Natural killer cell (primary cell): ENCODE results near the gene ERC1. TPM values are rescaled to one million over a fixed set of nuclear protein-coding genes. Genes with fewer than 3 reads are reported as not detected.

ENCODE experiments used
- ATAC-seq, 3 donors: fragments of 150-1000 bp in 2 of 3; fragments of 200-7000 bp in 1 of 3; cut with Tn5 transposase; 1 replicate in 1 of 3; 2 replicates in 2 of 3; pipeline ENCODE4 v1.10.0; 2021; ENCODE audit warnings: mild to moderate bottlenecking in 2 of 3, moderate library complexity in 2 of 3
- DNase-seq, 2 donors: peaks; one replicate each; pipeline versions ENCODE4 v3.0.0 to v3.0.0-alpha.2; 2013 to 2021; ENCODE audit warnings: mixed read lengths in 1 of 2
- H3K27ac ChIP-seq: one replicate; pipeline ENCODE4 v1.5.1; 2013; ENCODE audit warnings: mild to moderate bottlenecking, low read length
- H3K27me3 ChIP-seq: one replicate; pipeline ENCODE4 v1.6.1; 2013; ENCODE audit warnings: low read length; ENCODE audit not compliant: control insufficient read depth, insufficient read depth
- H3K36me3 ChIP-seq: one replicate; pipeline ENCODE4 v1.6.1; 2013; ENCODE audit warnings: low read length; ENCODE audit not compliant: control insufficient read depth, insufficient read depth
- H3K4me1 ChIP-seq: one replicate; pipeline ENCODE4 v1.6.1; 2013; ENCODE audit warnings: low read length; ENCODE audit not compliant: control insufficient read depth, insufficient read depth
- H3K4me3 ChIP-seq: one replicate; pipeline ENCODE4 v1.5.1; 2013; ENCODE audit warnings: low read length
- H3K9me3 ChIP-seq: one replicate; pipeline ENCODE4 v1.6.1; 2013; ENCODE audit warnings: low read length; ENCODE audit not compliant: control insufficient read depth, insufficient read depth
- H3K27ac Mint-ChIP-seq, 2 donors: one replicate each; pipeline ENCODE4 v1.8.0; 2022; ENCODE audit warnings: mild to moderate bottlenecking in 2 of 2, mixed read lengths in 2 of 2, moderate library complexity in 1 of 2
- H3K27me3 Mint-ChIP-seq, 2 donors: one replicate each; pipeline ENCODE4 v1.8.0; 2022; ENCODE audit warnings: low read depth in 2 of 2, mixed read lengths in 2 of 2
- H3K36me3 Mint-ChIP-seq: one replicate; pipeline ENCODE4 v1.8.0; 2022; ENCODE audit warnings: mixed read lengths
- H3K4me1 Mint-ChIP-seq, 2 donors: one replicate each; pipeline ENCODE4 v1.8.0; 2022; ENCODE audit warnings: mixed read lengths in 2 of 2
- H3K4me3 Mint-ChIP-seq: one replicate; pipeline ENCODE4 v1.8.0; 2022; ENCODE audit warnings: mild to moderate bottlenecking, moderate library complexity, mixed read lengths
- H3K9me3 Mint-ChIP-seq, 2 donors: one replicate each; pipeline ENCODE4 v1.8.0; 2022; ENCODE audit warnings: mixed read lengths in 2 of 2
- CTCF ChIP-seq: fragments of 200-600 bp; IDR thresholded peaks from one replicate; pipeline ENCODE4 v1.8.0; 2022; ENCODE audit warnings: antibody characterized with exemption
- WGBS: methylation state at CpG from one replicate; pipeline ENCODE4 v1.1.7; 2013; ENCODE audit warnings: missing lambda C conversion rate; ENCODE audit not compliant: insufficient coverage; 5-methylcytosine and 5-hydroxymethylcytosine counted together
- intact Hi-C: fragments of 100-400 bp; cut with micrococcal nuclease; formaldehyde crosslinking; loops from one replicate; pipeline ENCODE4 v1.14.2; 2022
- total RNA-seq, 4 donors: library from RNA; stranded (reverse); fragments of 120-200 nt in 1 of 4; gene quantifications; one replicate each; pipeline versions ENCODE4 v1.2.3 to v1.2.4, GENCODE V29; 2013 to 2022

ERC1 gene
- total RNA-seq, 3 donors from 2014 or later (not counting 1 experiment from before 2014, with no cell fraction given): 43.5 to 54.0 (median 44.9) TPM

DNA sequence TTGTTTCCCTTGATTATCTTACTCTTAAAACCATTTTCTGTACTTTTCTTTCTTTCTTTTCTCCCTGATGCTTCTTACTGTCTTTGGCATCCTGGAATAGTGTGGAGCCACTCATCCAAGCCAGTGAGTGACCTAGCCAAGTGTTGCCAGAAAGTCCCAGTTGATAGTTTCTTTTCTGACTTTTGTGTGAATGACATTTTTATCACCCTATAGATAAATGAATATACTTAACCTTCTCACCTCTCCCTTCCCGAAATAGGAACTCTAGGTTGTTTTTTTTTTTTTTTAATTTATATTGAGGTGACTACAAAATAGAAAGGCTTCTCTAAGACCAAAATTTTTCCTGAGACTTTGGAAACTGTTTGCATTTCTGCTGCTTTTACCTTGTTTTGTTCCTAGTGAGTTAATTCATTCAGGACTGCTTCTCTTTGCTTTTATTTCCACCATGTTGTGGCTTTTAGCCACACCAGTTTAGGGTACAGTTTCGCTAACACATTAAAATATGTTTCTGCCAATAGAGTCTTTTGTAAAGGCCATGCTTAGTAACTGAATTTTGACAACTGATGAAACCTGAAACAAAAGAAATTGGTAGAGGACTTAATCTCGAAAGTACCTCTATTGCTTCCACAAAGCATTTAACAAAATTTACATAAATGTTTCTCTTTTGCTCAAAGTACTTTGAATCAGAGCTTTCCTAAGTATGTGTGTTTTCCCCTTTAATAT lies 194.6 kb downstream of the ERC1 start:
- ATAC-seq (no peak), DNase-seq (no peak)
- Histone ChIP-seq H3K36me3 (peaks cover 15% of the 10 kb centered on the region), H3K4me3 (no peak overlapping the region), H3K4me1 (no peaks in the 10 kb centered on the region), H3K9me3 (no peaks in the 10 kb centered on the region), H3K27ac (no peak overlapping the region), H3K27me3 (no peaks in the 10 kb centered on the region)
- H3K4me3 Mint-ChIP-seq: no peak overlapping the region
- intact Hi-C loops: no loop called here
- no peaks in the 10 kb centered on the region for H3K9me3 Mint-ChIP-seq
- no peaks in the 10 kb centered on the region for H3K4me1 Mint-ChIP-seq
- H3K27ac Mint-ChIP-seq: no peak overlapping the region
- H3K27me3 Mint-ChIP-seq: no peaks in the 10 kb centered on the region
- no peak for TF ChIP-seq CTCF
- 81% methylated on average over 2 of the region's 3 CpGs for WGBS
- H3K36me3 Mint-ChIP-seq: no peaks in the 10 kb centered on the region

DNA sequence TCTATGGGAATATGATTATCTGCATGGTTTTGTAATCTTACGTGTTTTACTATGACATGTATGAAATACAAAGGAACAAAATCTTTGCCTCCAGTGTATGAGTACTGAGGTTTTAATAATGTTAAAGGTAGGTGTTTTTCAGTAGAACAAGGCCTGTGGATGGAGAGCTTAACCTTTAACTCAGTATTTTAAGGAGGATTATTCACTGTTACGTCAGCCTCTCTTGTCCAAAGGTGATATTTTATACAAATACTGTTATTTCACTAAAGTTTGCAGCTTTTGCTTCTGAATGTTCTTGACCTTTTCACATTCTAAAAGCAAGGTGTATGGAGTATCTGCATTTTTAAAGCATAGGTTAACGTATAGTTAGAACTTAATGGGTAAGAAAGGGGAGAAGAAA lies 195.3 kb downstream of the ERC1 start:
- no peak for TF ChIP-seq CTCF

GRCh38 chr12:1188016-1188415 lies 197.0 kb downstream of the ERC1 start:
- no peak for TF ChIP-seq CTCF
- no peak overlapping the region for H3K4me3 ChIP-seq
- no peaks in the 10 kb centered on the region for H3K36me3 Mint-ChIP-seq
- H3K27me3 Mint-ChIP-seq: no peaks in the 10 kb centered on the region
- H3K27ac Mint-ChIP-seq: no peak overlapping the region
- no peak overlapping the region for H3K4me3 Mint-ChIP-seq
- 96% methylated on average over 4 of the region's 4 CpGs for WGBS
- no peak overlapping the region for H3K27ac ChIP-seq
- no peaks in the 10 kb centered on the region for H3K9me3 Mint-ChIP-seq
- no peak for DNase-seq
- H3K9me3 ChIP-seq: no peaks in the 10 kb centered on the region
- ATAC-seq: no peak
- H3K4me1 Mint-ChIP-seq: no peaks in the 10 kb centered on the region
- H3K4me1 ChIP-seq: no peaks in the 10 kb centered on the region
- no peaks in the 10 kb centered on the region for H3K27me3 ChIP-seq
- intact Hi-C loops: no loop called here
- H3K36me3 ChIP-seq: peaks cover 17% of the 10 kb centered on the region

More for the DNA sequence above, 195.3 kb downstream of the ERC1 start:
- H3K27me3 Mint-ChIP-seq: no peaks in the 10 kb centered on the region
- H3K4me3 Mint-ChIP-seq: no peak overlapping the region
- H3K9me3 Mint-ChIP-seq: no peaks in the 10 kb centered on the region
- peaks cover 15% of the 10 kb centered on the region for H3K36me3 ChIP-seq
- ATAC-seq (no peak), DNase-seq (no peak)
- no peak overlapping the region for H3K27ac Mint-ChIP-seq
- no peaks in the 10 kb centered on the region for H3K27me3 ChIP-seq
- no peaks in the 10 kb centered on the region for H3K4me1 Mint-ChIP-seq
- WGBS: 89% methylated on average over 1 of the region's 3 CpGs
- intact Hi-C loops: no loop called here
- no peaks in the 10 kb centered on the region for H3K36me3 Mint-ChIP-seq
- no peak overlapping the region for H3K27ac ChIP-seq
- H3K4me1 ChIP-seq: no peaks in the 10 kb centered on the region
- H3K9me3 ChIP-seq: no peaks in the 10 kb centered on the region
- no peak overlapping the region for H3K4me3 ChIP-seq

- Histone ChIP-seq H3K9me3 (no peaks in the 10 kb centered on the region), H3K36me3 (peaks cover 15% of the 10 kb centered on the region), H3K4me1 (no peaks in the 10 kb centered on the region), H3K27ac (no peak overlapping the region), H3K4me3 (no peak overlapping the region), H3K27me3 (no peaks in the 10 kb centered on the region)
- DNase-seq: no peak
- H3K4me3 Mint-ChIP-seq: no peak overlapping the region
- TF ChIP-seq CTCF: no peak
- H3K27me3 Mint-ChIP-seq: no peaks in the 10 kb centered on the region
- WGBS: 94% methylated on average over 4 of the region's 4 CpGs
- no peak overlapping the region for H3K27ac Mint-ChIP-seq
- H3K36me3 Mint-ChIP-seq: no peaks in the 10 kb centered on the region
- no peaks in the 10 kb centered on the region for H3K9me3 Mint-ChIP-seq
- H3K4me1 Mint-ChIP-seq: no peaks in the 10 kb centered on the region
- no peak for ATAC-seq
- intact Hi-C loops: no loop called here
Observed at GRCh38 chr12:1189163-1189562, 198.1 kb downstream of the ERC1 start.
